Endothelial cell of umbilical vein (primary cell): ENCODE data around the gene BRAP. TPM values are rescaled to one million over a fixed set of nuclear protein-coding genes. Genes with fewer than 3 reads are reported as not detected.

Experiments used
- BruUV-seq: library from RNA; stranded (reverse); fragments of 400-500 nt; replicated peaks from 2 replicates; lab custom pipeline; 2021; lab: Mats Ljungman, UMichigan
- CTCF ChIA-PET: fragments of 300-600, 350-600 bp; sonication (Branson Sonifier 250); formaldehyde crosslinking; loops from one replicate; lab custom pipeline; 2021; ENCODE audit warnings: antibody characterized with exemption, inconsistent platforms; lab: Charles Lee
- POLR2A ChIA-PET: fragments of 300-600, 350-600 bp; sonication (Branson Sonifier 250); formaldehyde crosslinking; loops from one replicate; lab custom pipeline; 2021; ENCODE audit warnings: antibody characterized with exemption, inconsistent platforms; lab: Charles Lee
- DNase-seq: peaks from one replicate; pipeline ENCODE4 v3.0.0-alpha.2; 2011; ENCODE audit warnings: low read depth, low spot score
- FAIRE-seq: peaks from 2 replicates; lab custom pipeline; 2011; peaks lifted over from hg19 to GRCh38; lab: Jason Lieb, UNC
- H2AFZ ChIP-seq: 2 replicates; pipeline ENCODE4 v1.6.0; 2012; ENCODE audit warnings: low read depth, low read length, control low read depth, inconsistent platforms
- H3K27ac ChIP-seq: 2 replicates; pipeline ENCODE4 v1.5.1; 2011; ENCODE audit warnings: low read depth, mild to moderate bottlenecking, control low read depth, low read length, moderate library complexity; ENCODE audit not compliant: insufficient read depth
- H3K27me3 ChIP-seq, 2 experiments: 2 replicates each; pipeline versions ENCODE4 v1.6.0 to v1.6.1; 2011; ENCODE audit warnings: low read length in 2 of 2, mixed read lengths in 1 of 2; ENCODE audit not compliant: control insufficient read depth in 2 of 2, insufficient read depth in 2 of 2
- H3K36me3 ChIP-seq, 2 experiments: 2 replicates in 1 of 2; 3 replicates in 1 of 2; pipeline ENCODE4 v1.5.1; 2011; ENCODE audit warnings: low read length in 2 of 2, mild to moderate bottlenecking in 1 of 2, moderate library complexity in 1 of 2; ENCODE audit not compliant: control insufficient read depth in 2 of 2, insufficient read depth in 2 of 2; ENCODE audit errors: extremely low read depth in 1 of 2
- H3K4me1 ChIP-seq: 3 replicates; pipeline ENCODE4 v1.5.1; 2011; ENCODE audit warnings: mild to moderate bottlenecking, low read length; ENCODE audit not compliant: control insufficient read depth, insufficient read depth; ENCODE audit errors: extremely low read depth
- H3K4me2 ChIP-seq: 2 replicates; pipeline ENCODE4 v1.6.1; 2011; ENCODE audit warnings: low read length, control low read depth, mixed read lengths; ENCODE audit not compliant: insufficient read depth
- H3K4me3 ChIP-seq, 3 experiments: fragments of 200-600 bp in 1 of 3; sonication (generic), shearing (Covaris generic) in 1 of 3; replicated peaks in 1 of 3; 2 replicates each; pipeline ENCODE4 v1.5.1; 2011 to 2016; ENCODE audit warnings: control low read depth in 3 of 3, low read length in 3 of 3, mild to moderate bottlenecking in 2 of 3, inconsistent platforms in 1 of 3, low read depth in 1 of 3, moderate library complexity in 1 of 3; ENCODE audit not compliant: insufficient read depth in 1 of 3
- H3K79me2 ChIP-seq: 2 replicates; pipeline ENCODE4 v1.6.0; 2012; ENCODE audit warnings: low read length, inconsistent platforms; ENCODE audit not compliant: control insufficient read depth, insufficient read depth
- H3K9ac ChIP-seq: replicated peaks from 2 replicates; pipeline ENCODE3; 2011; ENCODE audit warnings: low read length, control low read depth; ENCODE audit not compliant: insufficient read depth; ENCODE audit errors: extremely low read depth
- H3K9me1 ChIP-seq: replicated peaks from 3 replicates; pipeline ENCODE4 v1.6.0; 2011; ENCODE audit warnings: mild to moderate bottlenecking, low read length; ENCODE audit not compliant: control insufficient read depth, insufficient read depth; ENCODE audit errors: extremely low read depth
- H3K9me3 ChIP-seq: replicated peaks from 2 replicates; pipeline ENCODE4 v1.5.1; 2012; ENCODE audit warnings: low read length, inconsistent platforms; ENCODE audit not compliant: control insufficient read depth, insufficient read depth
- H4K20me1 ChIP-seq: replicated peaks from 2 replicates; pipeline ENCODE3; 2011; ENCODE audit warnings: mild to moderate bottlenecking, low read length; ENCODE audit not compliant: control insufficient read depth, insufficient read depth; ENCODE audit errors: extremely low read depth
- EZH2 ChIP-seq: IDR thresholded peaks from 2 replicates; pipeline ENCODE4 v1.6.1; 2012; ENCODE audit warnings: borderline replicate concordance, low read depth, mild to moderate bottlenecking, moderate library complexity, low read length, inconsistent platforms; ENCODE audit not compliant: severe bottlenecking
- FOS ChIP-seq: IDR thresholded peaks from 2 replicates; pipeline ENCODE4 v1.6.1; 2011; ENCODE audit warnings: mild to moderate bottlenecking, low read length, moderate library complexity, borderline replicate concordance; ENCODE audit not compliant: insufficient read depth
- GATA2 ChIP-seq: IDR thresholded peaks from 2 replicates; pipeline ENCODE4 v1.7.0; 2011; ENCODE audit warnings: low read depth, mild to moderate bottlenecking, moderate library complexity, mixed read lengths, low read length; ENCODE audit not compliant: insufficient read length, insufficient read depth
- JUN ChIP-seq: IDR thresholded peaks from 2 replicates; pipeline ENCODE4 v1.6.1; 2011; ENCODE audit warnings: borderline replicate concordance, low read depth; ENCODE audit not compliant: insufficient read length, insufficient read depth
- MYC ChIP-seq: IDR thresholded peaks from one replicate; pipeline ENCODE4 v1.6.1; 2011; ENCODE audit warnings: mild to moderate bottlenecking, low read depth, low read length
- POLR2A ChIP-seq: IDR thresholded peaks from 2 replicates; pipeline ENCODE4 v1.6.1; 2012; ENCODE audit warnings: low read depth, mild to moderate bottlenecking, control low read depth, low read length
- POLR2AphosphoS5 ChIP-seq: IDR thresholded peaks from 2 replicates; pipeline ENCODE4 v1.6.1; 2012; ENCODE audit warnings: low read depth, mild to moderate bottlenecking, control low read depth, low read length, moderate library complexity; ENCODE audit not compliant: insufficient read depth
- dilution Hi-C: fragments of 300-500 bp; cut with MboI; formaldehyde crosslinking; loops from one replicate; pipeline ENCODE4 v1.15.0; 2019; ENCODE audit warnings: low sequenced_read_pairs; ENCODE audit not compliant: extremely low pct_ligation_motif_present
- intact Hi-C: fragments of 100-400 bp; cut with micrococcal nuclease; formaldehyde crosslinking; loops from one replicate; pipeline ENCODE4 v1.10.0; 2022
- polyA plus RNA-seq, 4 experiments: library from polyadenylated mRNA; depleted of rRNA in 3 of 4; stranded (reverse) in 3 of 4; unstranded in 1 of 4; fragments of >200 nt; gene quantifications; 2 replicates each; pipeline versions ENCODE4 v1.2.1 to v1.2.3, GENCODE V29; 2011 to 2012; ENCODE audit warnings: missing spikeins in 1 of 4
- total RNA-seq: library from RNA; stranded (reverse); gene quantifications from 2 replicates; pipeline ENCODE4 v1.2.3, GENCODE V29; 2021
- TF ChIP-seq, protein P1 (sequence below): IDR thresholded peaks from 2 replicates; pipeline ENCODE4 v1.6.1; 2011; ENCODE audit not compliant: insufficient read depth, insufficient read length
- TF ChIP-seq, protein P2 (sequence below), 2 donors: IDR thresholded peaks; 1 replicate in 1 of 2; 2 replicates in 1 of 2; pipeline ENCODE4 v1.5.1; 2011; ENCODE audit warnings: low read length in 2 of 2, mild to moderate bottlenecking in 2 of 2, moderate library complexity in 2 of 2, control low read depth in 1 of 2, inconsistent platforms in 1 of 2, low read depth in 1 of 2; ENCODE audit not compliant: insufficient read depth in 1 of 2; ENCODE audit errors: extremely low read depth in 1 of 2

The BRAP gene
- total and polyA plus RNA-seq, 2 donors (not counting 3 experiments of a cell fraction or from before 2014, with no cell fraction given) = 14.4 to 16.5 TPM

- Histone ChIP-seq H3K4me1 (peaks cover 4% of the 10 kb centered on the region), H3K36me3 (peaks cover 14 to 15% of the 10 kb centered on the region in 2 experiments), H4K20me1 (no peaks in the 10 kb centered on the region), H3K9ac (no peak overlapping the region), H3K27me3 (no peaks in the 10 kb centered on the region), H3K9me1 (no peaks in the 10 kb centered on the region), H2AFZ (no peak overlapping the region), H3K9me3 (no peaks in the 10 kb centered on the region), H3K79me2 (no peaks in the 10 kb centered on the region), H3K4me3 (no peak overlapping the region), H3K27ac (no peak overlapping the region), H3K4me2 (no peak overlapping the region)
- no peak for TF ChIP-seq GATA2
- TF ChIP-seq, protein P1, sequence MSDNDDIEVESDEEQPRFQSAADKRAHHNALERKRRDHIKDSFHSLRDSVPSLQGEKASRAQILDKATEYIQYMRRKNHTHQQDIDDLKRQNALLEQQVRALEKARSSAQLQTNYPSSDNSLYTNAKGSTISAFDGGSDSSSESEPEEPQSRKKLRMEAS = no peak
- no peak for TF ChIP-seq POLR2AphosphoS5
- no peak for TF ChIP-seq MYC
- no peak for TF ChIP-seq JUN
- TF ChIP-seq, protein P2, sequence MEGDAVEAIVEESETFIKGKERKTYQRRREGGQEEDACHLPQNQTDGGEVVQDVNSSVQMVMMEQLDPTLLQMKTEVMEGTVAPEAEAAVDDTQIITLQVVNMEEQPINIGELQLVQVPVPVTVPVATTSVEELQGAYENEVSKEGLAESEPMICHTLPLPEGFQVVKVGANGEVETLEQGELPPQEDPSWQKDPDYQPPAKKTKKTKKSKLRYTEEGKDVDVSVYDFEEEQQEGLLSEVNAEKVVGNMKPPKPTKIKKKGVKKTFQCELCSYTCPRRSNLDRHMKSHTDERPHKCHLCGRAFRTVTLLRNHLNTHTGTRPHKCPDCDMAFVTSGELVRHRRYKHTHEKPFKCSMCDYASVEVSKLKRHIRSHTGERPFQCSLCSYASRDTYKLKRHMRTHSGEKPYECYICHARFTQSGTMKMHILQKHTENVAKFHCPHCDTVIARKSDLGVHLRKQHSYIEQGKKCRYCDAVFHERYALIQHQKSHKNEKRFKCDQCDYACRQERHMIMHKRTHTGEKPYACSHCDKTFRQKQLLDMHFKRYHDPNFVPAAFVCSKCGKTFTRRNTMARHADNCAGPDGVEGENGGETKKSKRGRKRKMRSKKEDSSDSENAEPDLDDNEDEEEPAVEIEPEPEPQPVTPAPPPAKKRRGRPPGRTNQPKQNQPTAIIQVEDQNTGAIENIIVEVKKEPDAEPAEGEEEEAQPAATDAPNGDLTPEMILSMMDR (IDR thresholded peaks at IDR 0.05; ENCODE audit: extremely low read depth in 1 of 2, insufficient read depth in 1 of 2, low read depth in 1 of 2, low read length in 2 of 2) = no peak
- no peak for TF ChIP-seq FOS
- no peak for TF ChIP-seq POLR2A
- no peak for TF ChIP-seq EZH2
- CTCF ChIA-PET = interaction anchor here (1.5 to 1.7 kb wide), 2 partner anchors 9 to 15 kb away, joined by 3 to 4 read pairs; no protein-coding TSS in a partner anchor
- no TSS peak for BruUV-seq
- intact Hi-C loops (no loop called here), dilution Hi-C loops (no loop called here)
- FAIRE-seq (no peak), DNase-seq (no peak)
- POLR2A ChIA-PET = no interaction called here
Observed at GRCh38 chr12:111655356-111655755, 30.4 kb downstream of the BRAP start.
